ENCODE measurements around the gene SLC27A1. TPM values are rescaled to one million over a fixed set of nuclear protein-coding genes. Genes with fewer than 3 reads are reported as not detected.
"Not testable (repeated sequence)": the region's sequence is repeated elsewhere in the genome, so short reads cannot be mapped to it uniquely, and the experiment has no call there.

The SLC27A1 gene
- polyA plus RNA-seq, 2 donors: 5.4 to 8.7 TPM

GRCh38 chr19:17508558-17508933, 38.2 kb downstream of the SLC27A1 start:
- peaks cover 0 to 14% of the 10 kb centered on the region in 2 donors for H3K36me3 ChIP-seq (ENCODE audit: control insufficient read depth in 2 of 2, insufficient read depth in 2 of 2, low read length in 1 of 2)
- H3K9me3 ChIP-seq (ENCODE audit: control insufficient read depth in 2 of 2, insufficient read depth in 1 of 2, low read depth in 1 of 2, low read length in 1 of 2); H3K27ac ChIP-seq (ENCODE audit: low read depth in 2 of 2, low read length in 1 of 2); H3K4me1 ChIP-seq (ENCODE audit: control insufficient read depth in 2 of 2, insufficient read depth in 2 of 2, low read length in 1 of 2); H3K27me3 ChIP-seq (ENCODE audit: control insufficient read depth in 1 of 2, insufficient read depth in 2 of 2, low read length in 2 of 2); H3K4me3 ChIP-seq (ENCODE audit: low read depth in 1 of 2, low read length in 2 of 2): not testable (repeated sequence)
- 82 to 86% methylated on average over 3 of the region's 3 CpGs for WGBS, 2 donors

- H3K4me1 ChIP-seq (ENCODE audit: control insufficient read depth in 2 of 2, insufficient read depth in 2 of 2, low read length in 1 of 2): peaks cover 0 to 2% of the 10 kb centered on the region in 2 donors
- H3K9me3 ChIP-seq (ENCODE audit: control insufficient read depth in 2 of 2, insufficient read depth in 1 of 2, low read depth in 1 of 2, low read length in 1 of 2): no peaks in the 10 kb centered on the region
- H3K27me3 ChIP-seq (ENCODE audit: control insufficient read depth in 1 of 2, insufficient read depth in 2 of 2, low read length in 2 of 2): no peaks in the 10 kb centered on the region
- peak overlapping the region in 1 of 2 donors; percentile 35 for H3K27ac ChIP-seq (ENCODE audit: low read depth in 2 of 2, low read length in 1 of 2)
- peak overlapping the region; percentile 78 to 95 for H3K4me3 ChIP-seq (ENCODE audit: low read depth in 1 of 2, low read length in 2 of 2)
- 41 to 43% methylated on average over 13 of the region's 13 CpGs for WGBS, 2 donors
- H3K36me3 ChIP-seq (ENCODE audit: control insufficient read depth in 2 of 2, insufficient read depth in 2 of 2, low read length in 1 of 2): peaks cover 0 to 8% of the 10 kb centered on the region in 2 donors
Measured at GRCh38 chr19:17510220-17510993, 40.1 kb downstream of the SLC27A1 start.

DNA sequence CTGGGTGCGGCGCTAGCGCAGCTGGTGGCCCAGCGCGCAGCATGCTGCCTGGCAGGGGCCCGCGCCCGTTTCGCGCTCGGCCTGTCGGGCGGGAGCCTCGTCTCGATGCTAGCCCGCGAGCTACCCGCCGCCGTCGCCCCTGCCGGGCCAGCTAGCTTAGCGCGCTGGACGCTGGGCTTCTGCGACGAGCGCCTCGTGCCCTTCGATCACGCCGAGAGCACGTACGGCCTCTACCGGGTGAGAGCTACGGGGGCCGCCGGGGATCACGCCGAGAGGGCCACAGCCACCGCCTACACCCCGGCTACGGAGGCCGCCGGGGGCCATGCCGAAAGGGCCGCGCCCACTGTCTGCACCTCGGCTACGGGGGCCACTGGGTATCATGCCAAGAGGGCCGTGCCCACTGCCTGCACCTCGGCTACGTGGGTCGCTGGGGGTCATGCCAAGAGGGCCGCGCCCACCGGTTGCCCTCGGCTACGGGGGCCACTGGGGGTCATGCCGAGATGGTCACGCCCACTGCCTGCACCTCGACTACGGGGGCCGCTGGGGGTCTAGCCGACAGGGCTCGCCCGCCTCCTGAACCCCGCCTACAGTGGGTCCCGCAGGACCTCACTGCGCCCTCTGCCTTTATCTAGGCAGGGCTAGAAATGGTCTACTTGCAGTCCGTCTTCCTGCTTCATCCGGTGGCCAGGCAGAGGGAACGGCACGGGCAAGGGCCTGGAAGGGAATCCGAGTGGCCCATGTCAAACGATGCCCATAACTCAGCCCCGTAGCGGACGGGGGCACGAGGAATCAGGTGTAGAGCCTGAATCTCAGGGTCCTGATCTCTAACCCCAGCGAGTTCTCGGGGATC, 41.6 kb downstream of the SLC27A1 start:
- Histone ChIP-seq H3K27ac (ENCODE audit: low read depth in 2 of 2, low read length in 1 of 2) (peak overlapping the region; percentile 99), H3K4me1 (ENCODE audit: control insufficient read depth in 2 of 2, insufficient read depth in 2 of 2, low read length in 1 of 2) (peaks cover 0 to 2% of the 10 kb centered on the region in 2 donors), H3K36me3 (ENCODE audit: control insufficient read depth in 2 of 2, insufficient read depth in 2 of 2, low read length in 1 of 2) (peaks cover 0 to under 1% of the 10 kb centered on the region in 2 donors), H3K4me3 (ENCODE audit: low read depth in 1 of 2, low read length in 2 of 2) (peak overlapping the region; percentile 78 to 95), H3K27me3 (ENCODE audit: control insufficient read depth in 1 of 2, insufficient read depth in 2 of 2, low read length in 2 of 2) (no peaks in the 10 kb centered on the region), H3K9me3 (ENCODE audit: control insufficient read depth in 2 of 2, insufficient read depth in 1 of 2, low read depth in 1 of 2, low read length in 1 of 2) (peaks cover 0 to under 1% of the 10 kb centered on the region in 2 donors)
- 1% methylated on average over 77 to 82 of the region's 82 CpGs for WGBS, 2 donors

DNA sequence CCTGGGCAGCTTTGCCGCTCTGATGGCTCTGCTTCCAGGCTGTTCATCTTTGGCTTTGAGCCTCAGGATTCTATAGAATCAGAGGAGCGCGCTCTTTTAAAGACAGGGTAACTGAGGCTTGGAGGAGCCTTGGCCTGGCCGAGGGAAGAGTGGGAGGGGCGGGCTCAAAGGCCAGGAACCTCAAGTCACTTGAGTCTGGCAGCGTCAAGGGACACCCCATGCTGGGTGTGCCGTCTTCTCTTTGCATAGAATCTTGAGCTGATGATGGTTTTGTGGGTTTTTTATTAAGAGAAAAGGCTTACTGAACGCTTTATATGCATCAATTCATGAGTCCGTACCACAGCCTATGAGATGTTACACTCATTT, 42.2 kb downstream of the SLC27A1 start:
- peak overlapping the region; percentile 78 to 95 for H3K4me3 ChIP-seq (ENCODE audit: low read depth in 1 of 2, low read length in 2 of 2)
- peak overlapping the region; percentile 99 for H3K27ac ChIP-seq (ENCODE audit: low read depth in 2 of 2, low read length in 1 of 2)
- H3K36me3 ChIP-seq (ENCODE audit: control insufficient read depth in 2 of 2, insufficient read depth in 2 of 2, low read length in 1 of 2): peaks cover 6% of the 10 kb centered on the region in 2 donors
- peaks cover 0 to 2% of the 10 kb centered on the region in 2 donors for H3K4me1 ChIP-seq (ENCODE audit: control insufficient read depth in 2 of 2, insufficient read depth in 2 of 2, low read length in 1 of 2)
- peaks cover 0 to 6% of the 10 kb centered on the region in 2 donors for H3K9me3 ChIP-seq (ENCODE audit: control insufficient read depth in 2 of 2, insufficient read depth in 1 of 2, low read depth in 1 of 2, low read length in 1 of 2)
- 42 to 44% methylated on average over 9 of the region's 9 CpGs for whole genome bisulfite sequencing, 2 donors
- no peaks in the 10 kb centered on the region for H3K27me3 ChIP-seq (ENCODE audit: control insufficient read depth in 1 of 2, insufficient read depth in 2 of 2, low read length in 2 of 2)

DNA sequence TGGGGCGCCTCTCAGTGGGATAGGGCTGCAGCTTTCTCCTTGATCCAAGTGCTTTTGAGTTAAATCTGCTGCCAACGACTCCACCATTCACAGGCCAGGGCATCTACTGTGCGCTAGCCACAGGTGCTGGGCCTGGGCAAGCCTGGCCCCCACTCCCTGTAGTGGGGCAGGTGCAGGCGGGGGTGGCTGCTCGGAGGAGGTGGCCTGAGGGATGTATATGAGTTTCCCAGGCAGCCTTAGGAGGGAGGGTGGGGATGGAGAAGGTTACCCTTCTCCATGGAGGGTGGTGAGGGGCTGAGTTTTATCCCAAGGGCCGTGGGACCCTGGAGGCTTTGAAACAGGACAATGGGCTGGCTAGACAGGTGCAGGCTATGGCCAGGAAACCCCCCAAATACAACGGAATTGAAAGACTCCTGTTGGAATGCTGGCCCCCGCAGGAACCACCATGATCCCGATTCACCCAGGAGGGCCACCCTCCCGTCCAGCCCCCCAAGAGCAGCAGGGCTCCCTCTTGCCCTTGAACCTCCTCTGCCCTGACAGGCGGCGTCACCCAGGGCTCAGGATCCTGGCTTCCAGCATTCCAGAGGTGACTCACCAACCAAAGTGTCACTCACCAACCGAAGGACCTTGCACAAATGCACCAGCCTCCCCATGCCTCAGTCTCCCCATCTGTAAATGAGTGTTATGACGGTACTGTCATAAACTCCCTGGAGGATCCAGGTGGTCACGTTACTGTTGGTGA, 45.3 kb downstream of the SLC27A1 start:
- H3K9me3 ChIP-seq (ENCODE audit: control insufficient read depth in 2 of 2, insufficient read depth in 1 of 2, low read depth in 1 of 2, low read length in 1 of 2): peaks cover 0 to 8% of the 10 kb centered on the region in 2 donors
- H3K4me3 ChIP-seq (ENCODE audit: low read depth in 1 of 2, low read length in 2 of 2): no peak overlapping the region
- 84 to 90% methylated on average over 15 of the region's 15 CpGs for WGBS, 2 donors
- peaks cover 8% of the 10 kb centered on the region in 2 donors for H3K36me3 ChIP-seq (ENCODE audit: control insufficient read depth in 2 of 2, insufficient read depth in 2 of 2, low read length in 1 of 2)
- no peak overlapping the region for H3K27ac ChIP-seq (ENCODE audit: low read depth in 2 of 2, low read length in 1 of 2)
- no peaks in the 10 kb centered on the region for H3K4me1 ChIP-seq (ENCODE audit: control insufficient read depth in 2 of 2, insufficient read depth in 2 of 2, low read length in 1 of 2)
- H3K27me3 ChIP-seq (ENCODE audit: control insufficient read depth in 1 of 2, insufficient read depth in 2 of 2, low read length in 2 of 2): no peaks in the 10 kb centered on the region

GRCh38 chr19:17517898-17518297, 47.6 kb downstream of the SLC27A1 start:
- peaks cover 0 to 8% of the 10 kb centered on the region in 2 donors for H3K9me3 ChIP-seq (ENCODE audit: control insufficient read depth in 2 of 2, insufficient read depth in 1 of 2, low read depth in 1 of 2, low read length in 1 of 2)
- WGBS, 2 donors: 100% methylated on average over 1 of the region's 1 CpG
- H3K36me3 ChIP-seq (ENCODE audit: control insufficient read depth in 2 of 2, insufficient read depth in 2 of 2, low read length in 1 of 2): peaks cover 8 to 15% of the 10 kb centered on the region in 2 donors
- H3K4me1 ChIP-seq (ENCODE audit: control insufficient read depth in 2 of 2, insufficient read depth in 2 of 2, low read length in 1 of 2): peaks cover 0 to under 1% of the 10 kb centered on the region in 2 donors
- no peak overlapping the region for H3K4me3 ChIP-seq (ENCODE audit: low read depth in 1 of 2, low read length in 2 of 2)
- H3K27ac ChIP-seq (ENCODE audit: low read depth in 2 of 2, low read length in 1 of 2): no peak overlapping the region
- no peaks in the 10 kb centered on the region for H3K27me3 ChIP-seq (ENCODE audit: control insufficient read depth in 1 of 2, insufficient read depth in 2 of 2, low read length in 2 of 2)

DNA sequence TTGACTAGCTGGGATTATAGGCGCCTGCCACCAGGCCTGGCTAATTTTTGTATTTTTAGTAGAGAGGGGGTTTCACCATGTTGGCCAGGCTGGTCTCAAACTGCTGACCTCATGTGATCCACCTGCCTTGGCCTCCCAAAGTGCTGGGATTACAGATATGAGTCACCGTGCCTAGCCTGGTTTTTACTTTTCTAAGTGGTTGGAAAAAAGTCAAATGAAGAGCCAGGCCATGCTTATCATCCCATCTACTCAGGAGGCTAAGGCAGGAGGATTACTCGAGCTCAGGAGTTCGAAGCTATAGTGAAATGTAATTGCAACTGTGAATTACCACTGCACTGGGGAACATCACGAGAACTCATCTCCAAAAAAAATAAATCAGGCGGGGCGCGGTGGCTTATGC, 48.3 kb downstream of the SLC27A1 start:
- H3K27ac ChIP-seq (ENCODE audit: low read depth in 2 of 2, low read length in 1 of 2); H3K9me3 ChIP-seq (ENCODE audit: control insufficient read depth in 2 of 2, insufficient read depth in 1 of 2, low read depth in 1 of 2, low read length in 1 of 2); H3K27me3 ChIP-seq (ENCODE audit: control insufficient read depth in 1 of 2, insufficient read depth in 2 of 2, low read length in 2 of 2); H3K4me1 ChIP-seq (ENCODE audit: control insufficient read depth in 2 of 2, insufficient read depth in 2 of 2, low read length in 1 of 2); H3K4me3 ChIP-seq (ENCODE audit: low read depth in 1 of 2, low read length in 2 of 2): not testable (repeated sequence)
- H3K36me3 ChIP-seq (ENCODE audit: control insufficient read depth in 2 of 2, insufficient read depth in 2 of 2, low read length in 1 of 2): peaks cover 8 to 15% of the 10 kb centered on the region in 2 donors
- WGBS, 2 donors: 90 to 92% methylated on average over 8 of the region's 8 CpGs

DNA sequence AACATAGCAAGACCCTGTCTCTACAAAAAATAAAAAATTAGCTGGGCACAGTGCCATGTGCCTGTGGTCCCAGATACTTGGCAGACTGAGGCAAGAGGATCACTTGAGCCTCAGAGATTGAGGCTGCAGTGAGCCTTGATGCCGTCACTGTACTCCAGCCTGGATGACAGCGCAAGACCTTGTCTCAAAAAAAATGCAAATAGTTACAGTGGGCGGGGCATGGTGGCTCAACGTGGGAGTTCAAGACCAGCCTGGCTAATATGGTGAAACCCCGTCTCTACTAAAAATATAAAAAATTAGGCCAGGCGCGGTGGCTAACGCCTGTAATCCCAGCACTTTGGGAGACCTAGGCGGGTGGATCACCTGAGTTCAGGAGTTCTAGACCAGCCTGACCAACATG, 49.6 kb downstream of the SLC27A1 start:
- Histone ChIP-seq H3K4me3 (ENCODE audit: low read depth in 1 of 2, low read length in 2 of 2) (no peak overlapping the region), H3K9me3 (ENCODE audit: control insufficient read depth in 2 of 2, insufficient read depth in 1 of 2, low read depth in 1 of 2, low read length in 1 of 2) (peaks cover 0 to 11% of the 10 kb centered on the region in 2 donors), H3K36me3 (ENCODE audit: control insufficient read depth in 2 of 2, insufficient read depth in 2 of 2, low read length in 1 of 2) (peaks cover 8 to 15% of the 10 kb centered on the region in 2 donors), H3K4me1 (ENCODE audit: control insufficient read depth in 2 of 2, insufficient read depth in 2 of 2, low read length in 1 of 2) (peaks cover 0 to 8% of the 10 kb centered on the region in 2 donors), H3K27ac (ENCODE audit: low read depth in 2 of 2, low read length in 1 of 2) (no peak overlapping the region), H3K27me3 (ENCODE audit: control insufficient read depth in 1 of 2, insufficient read depth in 2 of 2, low read length in 2 of 2) (no peaks in the 10 kb centered on the region)
- WGBS, 2 donors: 88 to 91% methylated on average over 9 of the region's 9 CpGs

DNA sequence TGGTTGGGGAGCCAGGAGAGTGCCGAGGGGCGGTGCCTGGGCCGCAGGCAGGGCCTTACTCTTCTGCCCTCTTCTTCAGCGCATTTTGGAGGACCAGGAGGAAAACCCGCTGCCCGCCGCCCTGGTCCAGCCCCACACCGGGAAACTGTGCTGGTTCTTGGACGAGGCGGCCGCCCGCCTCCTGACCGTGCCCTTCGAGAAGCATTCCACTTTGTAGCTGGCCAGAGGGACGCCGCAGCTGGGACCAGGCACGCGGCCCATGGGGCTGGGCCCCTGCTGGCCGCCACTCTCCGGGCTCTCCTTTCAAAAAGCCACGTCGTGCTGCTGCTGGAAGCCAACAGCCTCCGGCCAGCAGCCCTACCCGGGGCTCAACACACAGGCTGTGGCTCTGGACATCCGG, 50.5 kb downstream of the SLC27A1 start:
- no peaks in the 10 kb centered on the region for H3K27me3 ChIP-seq (ENCODE audit: control insufficient read depth in 1 of 2, insufficient read depth in 2 of 2, low read length in 2 of 2)
- peaks cover 0 to 8% of the 10 kb centered on the region in 2 donors for H3K4me1 ChIP-seq (ENCODE audit: control insufficient read depth in 2 of 2, insufficient read depth in 2 of 2, low read length in 1 of 2)
- no peak overlapping the region for H3K4me3 ChIP-seq (ENCODE audit: low read depth in 1 of 2, low read length in 2 of 2)
- 95 to 96% methylated on average over 25 of the region's 25 CpGs for WGBS, 2 donors
- peaks cover 0 to 11% of the 10 kb centered on the region in 2 donors for H3K9me3 ChIP-seq (ENCODE audit: control insufficient read depth in 2 of 2, insufficient read depth in 1 of 2, low read depth in 1 of 2, low read length in 1 of 2)
- H3K27ac ChIP-seq (ENCODE audit: low read depth in 2 of 2, low read length in 1 of 2): no peak overlapping the region
- H3K36me3 ChIP-seq (ENCODE audit: control insufficient read depth in 2 of 2, insufficient read depth in 2 of 2, low read length in 1 of 2): peaks cover 8 to 15% of the 10 kb centered on the region in 2 donors
